WI38 (cell line): ENCODE results near the gene DNAH10.
A peak's percentile ranks its signal among the peaks of the same experiment; 100 is the strongest.

Source experiments
- H3K4me3 ChIP-seq: 2 replicates; pipeline ENCODE4 v1.5.1; 2011; ENCODE audit warnings: low read depth, mild to moderate bottlenecking, control low read depth, low read length
- TF ChIP-seq, protein P1 (sequence below): IDR thresholded peaks from 2 replicates; pipeline ENCODE4 v1.5.1; 2012; ENCODE audit warnings: low read depth, mild to moderate bottlenecking, control low read depth, low read length

The DNAH10 gene

DNA sequence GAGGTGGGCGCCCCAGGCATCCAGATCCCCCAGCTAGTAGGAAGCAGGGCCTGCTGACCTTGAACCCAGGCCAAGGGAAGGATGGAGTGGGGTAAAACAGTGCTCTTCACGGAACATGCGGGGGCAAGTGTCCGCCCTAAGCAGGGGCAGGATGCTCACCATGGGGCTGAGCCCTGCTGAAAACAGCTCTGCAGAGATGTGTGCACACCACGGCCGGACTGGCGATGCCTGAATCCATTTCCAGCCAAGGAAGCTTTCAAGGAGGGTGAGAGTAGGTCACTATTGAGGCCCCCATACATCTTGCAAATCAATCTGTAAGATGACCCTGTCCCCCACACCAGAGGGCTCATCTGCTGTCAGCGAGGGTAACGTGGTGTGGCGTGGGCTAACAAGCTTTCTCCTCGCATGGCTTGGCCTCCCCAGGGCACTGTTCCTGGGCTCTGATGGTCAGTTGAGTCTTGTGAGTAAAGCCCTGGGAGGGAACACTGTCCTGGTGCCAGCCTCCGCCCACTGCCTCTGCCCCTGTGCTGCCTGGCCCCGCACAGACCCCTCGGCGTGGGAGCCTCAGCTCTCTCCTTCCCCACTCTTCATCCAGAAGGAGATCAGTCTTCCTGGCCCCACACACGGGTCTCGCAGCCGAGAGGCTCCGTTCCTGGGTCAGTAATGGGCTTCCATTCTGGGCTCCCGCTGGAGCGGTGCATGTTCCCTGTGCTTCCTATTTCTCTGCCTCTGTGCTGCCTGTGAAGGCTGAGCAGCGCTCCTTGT, 141.4 kb downstream of the DNAH10 start:
- H3K4me3 ChIP-seq, result no peak overlapping the region
- TF ChIP-seq, protein P1, sequence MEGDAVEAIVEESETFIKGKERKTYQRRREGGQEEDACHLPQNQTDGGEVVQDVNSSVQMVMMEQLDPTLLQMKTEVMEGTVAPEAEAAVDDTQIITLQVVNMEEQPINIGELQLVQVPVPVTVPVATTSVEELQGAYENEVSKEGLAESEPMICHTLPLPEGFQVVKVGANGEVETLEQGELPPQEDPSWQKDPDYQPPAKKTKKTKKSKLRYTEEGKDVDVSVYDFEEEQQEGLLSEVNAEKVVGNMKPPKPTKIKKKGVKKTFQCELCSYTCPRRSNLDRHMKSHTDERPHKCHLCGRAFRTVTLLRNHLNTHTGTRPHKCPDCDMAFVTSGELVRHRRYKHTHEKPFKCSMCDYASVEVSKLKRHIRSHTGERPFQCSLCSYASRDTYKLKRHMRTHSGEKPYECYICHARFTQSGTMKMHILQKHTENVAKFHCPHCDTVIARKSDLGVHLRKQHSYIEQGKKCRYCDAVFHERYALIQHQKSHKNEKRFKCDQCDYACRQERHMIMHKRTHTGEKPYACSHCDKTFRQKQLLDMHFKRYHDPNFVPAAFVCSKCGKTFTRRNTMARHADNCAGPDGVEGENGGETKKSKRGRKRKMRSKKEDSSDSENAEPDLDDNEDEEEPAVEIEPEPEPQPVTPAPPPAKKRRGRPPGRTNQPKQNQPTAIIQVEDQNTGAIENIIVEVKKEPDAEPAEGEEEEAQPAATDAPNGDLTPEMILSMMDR, result no peak

DNA sequence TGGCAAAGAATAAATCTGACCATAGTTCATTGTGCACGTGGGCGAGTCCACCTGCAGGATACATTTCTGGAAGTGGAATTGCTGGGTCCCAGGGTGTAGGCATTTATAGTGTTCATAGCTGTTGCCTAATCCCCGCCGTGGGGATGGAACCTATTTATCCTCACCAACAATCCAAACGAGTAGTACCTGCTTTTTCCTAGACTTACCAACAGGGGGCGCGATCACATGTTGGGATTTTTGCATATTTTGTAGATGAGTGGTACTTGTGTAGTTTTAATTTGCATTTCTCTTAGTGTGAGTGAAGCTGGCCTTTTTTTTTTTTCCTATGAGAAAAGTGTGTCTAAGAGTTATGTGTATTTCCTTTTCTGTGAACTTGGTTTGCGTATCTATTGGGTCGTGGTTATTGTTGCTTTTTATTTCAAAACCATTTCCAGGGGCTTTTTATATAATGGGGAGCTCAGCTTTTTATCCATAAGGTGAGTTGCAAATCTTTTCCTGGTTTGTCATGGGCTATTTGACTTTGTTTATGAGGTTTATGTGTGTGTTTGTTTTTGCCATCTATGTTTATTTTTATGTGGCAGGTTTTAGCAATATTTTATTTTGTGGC, 143.3 kb downstream of the DNAH10 start:
- TF ChIP-seq, protein P1, result peak; percentile 63
- no peak overlapping the region for H3K4me3 ChIP-seq

- TF ChIP-seq, protein P1, result no peak
- no peak overlapping the region for H3K4me3 ChIP-seq
Observed at GRCh38 chr12:123906711-123907420, 144.8 kb downstream of the DNAH10 start.

GRCh38 chr12:123907726-123908476, 145.8 kb downstream of the DNAH10 start:
- H3K4me3 ChIP-seq, result no peak overlapping the region
- TF ChIP-seq, protein P1, result no peak

GRCh38 chr12:123908884-123909725, 147.0 kb downstream of the DNAH10 start:
- H3K4me3 ChIP-seq, result no peak overlapping the region
- TF ChIP-seq, protein P1, result no peak

DNA sequence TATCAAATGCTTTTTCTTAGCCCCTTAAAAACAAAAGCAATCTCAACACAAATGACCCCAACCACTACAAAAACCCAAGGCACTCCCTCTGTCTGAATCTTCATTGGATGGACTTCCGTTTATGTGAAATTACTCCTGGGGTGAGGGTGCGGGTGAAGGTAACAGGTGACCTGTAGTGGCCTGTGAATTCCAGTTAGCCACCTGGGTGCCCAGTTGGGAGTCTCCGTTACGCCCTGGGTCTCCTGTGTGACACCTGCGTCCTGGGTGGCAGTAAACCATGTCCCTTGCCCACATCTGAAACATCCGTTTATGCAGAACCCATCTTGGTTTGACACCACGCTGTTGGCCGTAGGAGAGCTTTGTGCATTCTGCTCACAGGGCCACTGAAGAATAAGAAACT, 148.0 kb downstream of the DNAH10 start:
- TF ChIP-seq, protein P1, result no peak
- no peak overlapping the region for H3K4me3 ChIP-seq
